ENCODE data around the gene PUM1.

PUM1 gene

DNA sequence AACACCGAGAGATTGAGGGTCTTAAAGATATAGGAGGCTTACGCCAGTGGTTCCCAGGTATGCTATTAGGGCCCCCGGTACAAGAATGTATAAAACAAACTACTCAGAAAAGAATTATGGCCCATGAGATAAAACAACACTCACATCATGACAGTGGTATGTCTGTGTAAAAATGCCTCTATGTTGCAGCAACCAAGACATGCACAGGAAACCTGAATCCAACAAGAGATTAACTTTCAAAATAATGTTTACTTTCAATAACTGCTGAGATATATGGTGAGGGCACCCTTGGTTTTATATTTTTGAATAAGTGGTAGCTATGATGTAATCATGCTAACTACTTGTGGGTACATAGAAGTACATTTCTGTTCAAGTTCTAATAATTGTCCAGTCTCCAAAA is 74.9 kb downstream of the PUM1 start:
- no peak overlapping the region for H3K4me3 ChIP-seq (ENCODE audit: low read length)
- H3K9me3 ChIP-seq (ENCODE audit: control insufficient read depth, insufficient read depth, low read length), result no peaks in the 10 kb centered on the region
- peaks cover 11% of the 10 kb centered on the region; the same call in 1 of the 2 replicates for H3K4me1 ChIP-seq (ENCODE audit: control insufficient read depth, low read length)
- peaks cover 99% of the 10 kb centered on the region for H3K79me2 ChIP-seq (ENCODE audit: control insufficient read depth, low read length)
- H3K4me2 ChIP-seq (ENCODE audit: low read length), result no peak overlapping the region
- H3F3A ChIP-seq (ENCODE audit: control insufficient read depth, insufficient read depth), result no peaks in the 10 kb centered on the region
- TF ChIP-seq, protein P1, sequence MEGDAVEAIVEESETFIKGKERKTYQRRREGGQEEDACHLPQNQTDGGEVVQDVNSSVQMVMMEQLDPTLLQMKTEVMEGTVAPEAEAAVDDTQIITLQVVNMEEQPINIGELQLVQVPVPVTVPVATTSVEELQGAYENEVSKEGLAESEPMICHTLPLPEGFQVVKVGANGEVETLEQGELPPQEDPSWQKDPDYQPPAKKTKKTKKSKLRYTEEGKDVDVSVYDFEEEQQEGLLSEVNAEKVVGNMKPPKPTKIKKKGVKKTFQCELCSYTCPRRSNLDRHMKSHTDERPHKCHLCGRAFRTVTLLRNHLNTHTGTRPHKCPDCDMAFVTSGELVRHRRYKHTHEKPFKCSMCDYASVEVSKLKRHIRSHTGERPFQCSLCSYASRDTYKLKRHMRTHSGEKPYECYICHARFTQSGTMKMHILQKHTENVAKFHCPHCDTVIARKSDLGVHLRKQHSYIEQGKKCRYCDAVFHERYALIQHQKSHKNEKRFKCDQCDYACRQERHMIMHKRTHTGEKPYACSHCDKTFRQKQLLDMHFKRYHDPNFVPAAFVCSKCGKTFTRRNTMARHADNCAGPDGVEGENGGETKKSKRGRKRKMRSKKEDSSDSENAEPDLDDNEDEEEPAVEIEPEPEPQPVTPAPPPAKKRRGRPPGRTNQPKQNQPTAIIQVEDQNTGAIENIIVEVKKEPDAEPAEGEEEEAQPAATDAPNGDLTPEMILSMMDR (IDR thresholded peaks at IDR 0.05; ENCODE audit: low read depth, low read length, poor library complexity, severe bottlenecking), result no peak
- TF ChIP-seq EZH2phosphoT487 (IDR thresholded peaks at IDR 0.05; ENCODE audit: borderline replicate concordance, low read length), result no peak
- no peaks in the 10 kb centered on the region for H3K27me3 ChIP-seq (ENCODE audit: control insufficient read depth, low read length)
- peaks cover 21% of the 10 kb centered on the region; the same call in 1 of the 2 replicates for H4K20me1 ChIP-seq (ENCODE audit: control insufficient read depth, insufficient read depth, low read depth, low read length)
- H3K9me2 ChIP-seq (replicated peaks; ENCODE audit: control insufficient read depth, low read length), result no peaks in the 10 kb centered on the region
- no peak overlapping the region for H3K27ac ChIP-seq (ENCODE audit: low read depth, low read length)
- H3K36me3 ChIP-seq (ENCODE audit: control insufficient read depth, low read length), result peaks cover 84% of the 10 kb centered on the region

DNA sequence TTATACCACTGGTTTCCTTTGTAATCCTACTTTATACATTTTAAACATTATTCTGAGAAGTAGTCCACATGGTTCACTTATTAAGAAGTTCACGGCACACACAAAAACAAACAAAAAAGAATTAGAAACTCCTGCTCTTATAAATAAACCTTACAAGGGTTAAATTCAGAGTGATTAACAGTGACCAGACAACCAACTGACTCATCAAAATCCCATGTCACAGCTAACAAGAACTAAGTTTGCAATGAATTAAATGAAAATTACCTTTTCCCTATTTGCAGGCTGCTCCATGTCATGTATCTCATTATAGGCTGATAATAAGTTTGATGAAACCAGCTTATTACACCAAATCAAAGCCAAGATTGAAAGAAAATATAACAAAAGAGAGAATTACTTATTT is 77.5 kb downstream of the PUM1 start:
- no peaks in the 10 kb centered on the region for H3K9me3 ChIP-seq (ENCODE audit: control insufficient read depth, insufficient read depth, low read length)
- H3K9me2 ChIP-seq (replicated peaks; ENCODE audit: control insufficient read depth, low read length), result no peaks in the 10 kb centered on the region
- H3K36me3 ChIP-seq (ENCODE audit: control insufficient read depth, low read length), result peaks cover 85% of the 10 kb centered on the region
- no peak overlapping the region for H3K4me3 ChIP-seq (ENCODE audit: low read length)
- peaks cover 31% of the 10 kb centered on the region; the same call in 1 of the 2 replicates for H4K20me1 ChIP-seq (ENCODE audit: control insufficient read depth, insufficient read depth, low read depth, low read length)
- peaks cover 30% of the 10 kb centered on the region for H3K4me1 ChIP-seq (ENCODE audit: control insufficient read depth, low read length)
- 0 out of 2 replicates have a peak, but pooled peaks cover 2% of the 10 kb centered on the region for H3F3A ChIP-seq (ENCODE audit: control insufficient read depth, insufficient read depth)
- no peak overlapping the region for H3K4me2 ChIP-seq (ENCODE audit: low read length)
- peaks cover 99% of the 10 kb centered on the region for H3K79me2 ChIP-seq (ENCODE audit: control insufficient read depth, low read length)
- H3K27ac ChIP-seq (ENCODE audit: low read depth, low read length), result no peak overlapping the region
- H3K27me3 ChIP-seq (ENCODE audit: control insufficient read depth, low read length), result no peaks in the 10 kb centered on the region
- TF ChIP-seq EZH2phosphoT487 (IDR thresholded peaks at IDR 0.05; ENCODE audit: borderline replicate concordance, low read length), result no peak
- TF ChIP-seq, protein P1 (IDR thresholded peaks at IDR 0.05; ENCODE audit: low read depth, low read length, poor library complexity, severe bottlenecking), result no peak

GRCh38 chr1:30986755-30987154 is 78.8 kb downstream of the PUM1 start:
- TF ChIP-seq, protein P1 (IDR thresholded peaks at IDR 0.05; ENCODE audit: low read depth, low read length, poor library complexity, severe bottlenecking), result no peak
- no peak for TF ChIP-seq EZH2phosphoT487 (IDR thresholded peaks at IDR 0.05; ENCODE audit: borderline replicate concordance, low read length)
- Histone ChIP-seq H4K20me1 (ENCODE audit: control insufficient read depth, insufficient read depth, low read depth, low read length) (peaks cover 34% of the 10 kb centered on the region; the same call in 1 of the 2 replicates), H3K4me3 (ENCODE audit: low read length) (no peak overlapping the region), H3K9me3 (ENCODE audit: control insufficient read depth, insufficient read depth, low read length) (no peaks in the 10 kb centered on the region), H3K27me3 (ENCODE audit: control insufficient read depth, low read length) (no peaks in the 10 kb centered on the region), H3K4me2 (ENCODE audit: low read length) (no peak overlapping the region), H3K4me1 (ENCODE audit: control insufficient read depth, low read length) (peaks cover 36% of the 10 kb centered on the region), H3F3A (ENCODE audit: control insufficient read depth, insufficient read depth) (0 out of 2 replicates have a peak, but pooled peaks cover 3% of the 10 kb centered on the region), H3K9me2 (replicated peaks; ENCODE audit: control insufficient read depth, low read length) (no peaks in the 10 kb centered on the region), H3K79me2 (ENCODE audit: control insufficient read depth, low read length) (peaks cover 99% of the 10 kb centered on the region), H3K27ac (ENCODE audit: low read depth, low read length) (no peak overlapping the region), H3K36me3 (ENCODE audit: control insufficient read depth, low read length) (peaks cover 85% of the 10 kb centered on the region)
